Stimulated activated naive B cell treated with anti-CD40 and anti-IgM and Interleukin-4, amounts not matched to agents 10 μg/mL and 1 μg/mL and 100 μg/mL, for 72 hours (primary cell): ENCODE data around the gene CWC27.
A peak's percentile ranks its signal among the peaks of the same experiment; 100 is the strongest.

Source experiments
- ATAC-seq, 2 donors: fragments of 150-1000 bp; cut with Tn5 transposase; replicated peaks; 2 replicates each; pipeline ENCODE4 v1.10.0; 2021; ENCODE audit warnings: moderate library complexity in 1 of 2
- DNase-seq: peaks from one replicate; pipeline ENCODE4 v3.0.0; 2021
- H3K27ac Mint-ChIP-seq: one replicate; pipeline ENCODE4 v1.8.0; 2022; ENCODE audit warnings: mild to moderate bottlenecking, mixed read lengths
- H3K27me3 Mint-ChIP-seq, 2 donors: one replicate each; pipeline ENCODE4 v1.8.0; 2022; ENCODE audit warnings: mixed read lengths in 2 of 2
- H3K36me3 Mint-ChIP-seq, 2 donors: one replicate each; pipeline ENCODE4 v1.8.0; 2022; ENCODE audit warnings: mixed read lengths in 2 of 2, mild to moderate bottlenecking in 1 of 2
- H3K4me1 Mint-ChIP-seq, 2 donors: one replicate each; pipeline ENCODE4 v1.8.0; 2022; ENCODE audit warnings: mixed read lengths in 2 of 2, mild to moderate bottlenecking in 1 of 2
- H3K4me3 Mint-ChIP-seq, 2 donors: one replicate each; pipeline ENCODE4 v1.8.0; 2022; ENCODE audit warnings: mild to moderate bottlenecking in 2 of 2, mixed read lengths in 2 of 2, moderate library complexity in 1 of 2
- H3K9me3 Mint-ChIP-seq, 2 donors: one replicate each; pipeline ENCODE4 v1.8.0; 2022; ENCODE audit warnings: mixed read lengths in 2 of 2, mild to moderate bottlenecking in 1 of 2

Gene CWC27

DNA sequence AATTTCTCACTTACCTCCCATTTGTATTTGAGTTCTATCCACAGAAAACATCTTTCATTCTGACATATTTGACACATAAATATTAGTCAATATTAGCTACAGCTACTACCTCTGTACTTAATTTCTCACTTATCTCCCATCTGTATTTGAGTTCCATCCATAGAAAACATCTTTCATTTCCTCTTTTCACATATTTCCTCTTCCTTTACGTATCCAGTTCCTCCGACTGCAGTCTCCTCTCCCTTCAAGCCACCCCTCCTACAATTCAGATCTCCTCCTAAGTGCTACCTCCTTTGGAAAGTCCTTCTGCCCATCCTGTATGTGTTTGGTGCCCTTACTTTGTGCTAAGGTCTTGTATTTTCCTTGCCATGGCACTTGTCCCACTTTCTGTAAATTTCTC, 1.8 kb upstream of the CWC27 start:
- ATAC-seq (no peak), DNase-seq (no peak)
- Mint-ChIP-seq H3K27me3 (no peaks in the 10 kb centered on the region), H3K4me3 (peak overlapping the region; percentile 49 to 98), H3K4me1 (peaks cover 25 to 52% of the 10 kb centered on the region in 2 donors), H3K9me3 (no peaks in the 10 kb centered on the region), H3K36me3 (peaks cover 11 to 15% of the 10 kb centered on the region in 2 donors), H3K27ac (no peak overlapping the region)

DNA sequence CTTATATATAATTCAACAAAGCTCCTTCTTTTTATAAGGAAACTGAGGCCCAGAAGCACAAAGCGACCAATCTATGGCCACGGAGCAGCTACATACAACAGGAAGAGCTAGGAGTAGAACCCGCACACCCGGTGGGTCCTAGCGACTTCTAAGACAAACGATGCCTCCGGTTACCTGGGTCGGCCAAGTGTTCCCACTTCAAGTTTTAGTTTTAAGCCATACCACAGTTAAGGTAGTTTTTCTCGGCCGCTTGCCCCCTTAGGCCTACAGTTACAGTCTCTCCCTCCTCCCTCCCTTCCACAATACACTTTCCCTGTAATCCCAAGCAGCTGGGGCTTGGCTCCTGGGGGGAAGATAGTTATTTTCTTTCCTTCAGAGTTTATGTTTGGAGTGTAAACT, 772 bp upstream of the CWC27 start:
- Mint-ChIP-seq H3K36me3 (peaks cover 11 to 15% of the 10 kb centered on the region in 2 donors), H3K4me3 (peak overlapping the region; percentile 98), H3K4me1 (peaks cover 25 to 56% of the 10 kb centered on the region in 2 donors), H3K27ac (peak overlapping the region; percentile 99), H3K27me3 (no peaks in the 10 kb centered on the region), H3K9me3 (no peaks in the 10 kb centered on the region)
- DNase-seq (no peak), ATAC-seq (peak; percentile 11 to 19)

DNA sequence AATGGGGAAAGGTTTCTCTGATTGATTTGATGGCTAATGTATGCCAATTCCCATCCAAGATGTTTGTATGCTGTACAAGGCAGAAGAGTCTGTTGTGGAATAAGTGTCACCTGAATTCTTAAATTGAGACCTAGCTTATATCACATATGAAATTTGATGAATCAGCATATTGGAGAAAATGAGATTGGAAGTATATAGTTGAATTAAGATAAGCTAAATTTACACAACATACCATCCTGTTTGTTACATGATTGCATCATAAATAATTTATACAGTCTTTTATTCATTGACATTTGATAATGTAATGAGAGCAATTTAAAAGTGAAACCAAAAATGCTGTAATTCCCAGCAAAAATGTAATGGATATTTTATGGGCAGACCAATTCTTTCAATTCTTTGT, 1.1 kb downstream of the CWC27 start:
- H3K9me3 Mint-ChIP-seq, result no peaks in the 10 kb centered on the region

DNA sequence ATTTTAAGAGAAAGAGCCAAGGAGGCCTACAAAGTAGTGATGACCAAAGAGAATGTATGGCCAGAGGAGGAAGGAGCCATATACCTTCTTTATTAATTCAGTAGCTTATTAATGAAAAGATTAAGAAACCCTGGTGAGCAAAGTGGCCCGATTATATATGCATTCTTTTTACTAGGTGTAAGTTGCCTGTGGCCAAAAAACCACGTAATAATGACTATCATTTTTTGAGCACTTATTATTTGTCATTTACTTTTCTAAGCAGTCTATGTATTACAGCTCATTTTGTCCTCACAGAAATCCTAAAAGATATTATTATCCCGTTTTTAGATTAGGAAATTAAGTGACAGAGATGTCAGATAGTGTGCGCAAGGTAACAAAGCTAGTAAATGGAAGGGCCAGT, 3.0 kb downstream of the CWC27 start:
- H3K9me3 Mint-ChIP-seq, result no peaks in the 10 kb centered on the region

More for the DNA sequence above, 1.1 kb downstream of the CWC27 start:
- no peak overlapping the region for H3K27ac Mint-ChIP-seq
- H3K4me3 Mint-ChIP-seq, result peak overlapping the region; percentile 98
- no peaks in the 10 kb centered on the region for H3K27me3 Mint-ChIP-seq
- H3K36me3 Mint-ChIP-seq, result peaks cover 5 to 11% of the 10 kb centered on the region in 2 donors
- DNase-seq, result no peak
- ATAC-seq, result no peak
- peaks cover 29 to 62% of the 10 kb centered on the region in 2 donors for H3K4me1 Mint-ChIP-seq

DNA sequence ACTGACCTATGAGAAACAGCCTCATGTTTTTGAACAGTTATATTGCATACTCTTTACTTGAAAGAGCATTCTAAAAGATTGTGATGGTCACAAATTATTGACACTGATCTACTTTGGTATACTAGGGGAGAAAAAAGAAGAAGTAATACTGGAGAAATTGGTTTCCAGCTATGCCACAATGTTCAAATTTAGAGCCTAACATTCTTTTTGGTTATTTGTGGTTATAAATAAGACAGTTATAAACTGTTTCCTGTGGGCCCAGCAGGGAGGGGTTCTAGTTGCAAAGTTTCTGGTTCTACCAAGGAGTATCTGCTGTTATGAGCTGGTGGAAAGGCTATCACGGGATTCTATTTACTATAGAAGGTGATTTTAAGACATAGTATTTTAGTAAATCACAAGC, 4.8 kb downstream of the CWC27 start:
- Mint-ChIP-seq H3K27ac (peak overlapping the region; percentile 2), H3K9me3 (no peaks in the 10 kb centered on the region), H3K4me1 (peaks cover 23 to 56% of the 10 kb centered on the region in 2 donors), H3K4me3 (peak overlapping the region; percentile 52 to 63), H3K36me3 (peaks cover 14 to 18% of the 10 kb centered on the region in 2 donors), H3K27me3 (no peaks in the 10 kb centered on the region)
- DNase-seq, result no peak
- ATAC-seq, result peak in 1 of 2 donors; percentile 44

More for the DNA sequence above, 3.0 kb downstream of the CWC27 start:
- ATAC-seq, result no peak
- H3K27me3 Mint-ChIP-seq, result no peaks in the 10 kb centered on the region
- no peak overlapping the region for H3K4me3 Mint-ChIP-seq
- H3K27ac Mint-ChIP-seq, result no peak overlapping the region
- no peak for DNase-seq
- peaks cover 27 to 60% of the 10 kb centered on the region in 2 donors for H3K4me1 Mint-ChIP-seq
- peaks cover 11 to 19% of the 10 kb centered on the region in 2 donors for H3K36me3 Mint-ChIP-seq

DNA sequence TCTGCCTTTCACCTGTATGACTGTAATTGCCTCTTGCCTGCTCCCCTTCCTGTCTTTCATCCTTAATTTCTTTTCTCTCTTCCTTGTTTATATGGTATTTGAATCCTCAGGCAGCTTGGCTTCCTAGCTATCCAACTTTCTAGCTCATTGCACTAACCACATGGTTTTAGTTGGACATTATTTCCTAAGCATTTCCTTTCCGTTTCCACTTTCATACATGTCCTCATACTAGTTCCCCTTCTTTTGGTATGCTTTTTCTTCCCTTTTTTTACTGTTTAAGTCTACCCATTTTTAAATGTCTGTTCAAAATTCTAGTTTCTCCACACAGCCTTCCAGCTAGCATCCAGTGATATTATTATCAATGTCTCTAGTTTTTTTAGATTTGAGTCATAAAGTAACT, 6.6 kb downstream of the CWC27 start:
- Mint-ChIP-seq H3K27me3 (no peaks in the 10 kb centered on the region), H3K4me1 (peaks cover 20 to 40% of the 10 kb centered on the region in 2 donors), H3K9me3 (peaks cover 0 to 2% of the 10 kb centered on the region in 2 donors), H3K36me3 (peaks cover 20 to 29% of the 10 kb centered on the region in 2 donors), H3K27ac (no peak overlapping the region), H3K4me3 (no peak overlapping the region)
- ATAC-seq (no peak), DNase-seq (no peak)

DNA sequence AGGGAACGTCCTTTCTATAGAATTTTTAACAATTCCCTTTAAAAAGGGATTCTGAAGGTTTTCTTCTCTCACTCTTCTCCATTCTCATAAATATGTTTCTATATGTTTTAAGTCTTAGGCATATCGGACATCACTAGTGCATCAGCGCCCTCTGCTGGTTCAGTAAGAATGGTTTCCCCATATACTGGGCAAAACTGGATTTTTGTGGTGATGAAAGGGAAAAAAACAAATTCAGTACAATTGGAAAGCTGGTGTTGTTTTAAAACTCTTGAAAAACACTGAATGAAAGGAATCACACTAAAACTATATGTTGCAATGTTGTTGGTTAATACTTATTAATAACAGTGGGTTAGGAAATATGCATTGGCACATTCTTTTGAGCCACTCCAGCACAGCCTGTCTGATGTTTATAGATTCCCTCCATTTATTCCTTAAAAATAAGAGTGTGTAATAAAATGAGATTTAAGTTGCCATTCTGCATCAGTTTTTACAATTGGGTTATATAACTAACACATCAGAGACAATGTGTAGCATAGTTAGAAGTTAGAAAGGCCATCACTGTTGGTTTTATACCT, 15.8 kb downstream of the CWC27 start:
- H3K4me3 Mint-ChIP-seq, result no peak overlapping the region
- H3K27ac Mint-ChIP-seq, result no peak overlapping the region
- H3K4me1 Mint-ChIP-seq, result peaks cover 0 to 7% of the 10 kb centered on the region in 2 donors
- DNase-seq (peak; percentile 31), ATAC-seq (peak; percentile 78)
- peaks cover 9 to 22% of the 10 kb centered on the region in 2 donors for H3K36me3 Mint-ChIP-seq
- peaks cover 0 to 2% of the 10 kb centered on the region in 2 donors for H3K9me3 Mint-ChIP-seq
- H3K27me3 Mint-ChIP-seq, result no peaks in the 10 kb centered on the region

DNA sequence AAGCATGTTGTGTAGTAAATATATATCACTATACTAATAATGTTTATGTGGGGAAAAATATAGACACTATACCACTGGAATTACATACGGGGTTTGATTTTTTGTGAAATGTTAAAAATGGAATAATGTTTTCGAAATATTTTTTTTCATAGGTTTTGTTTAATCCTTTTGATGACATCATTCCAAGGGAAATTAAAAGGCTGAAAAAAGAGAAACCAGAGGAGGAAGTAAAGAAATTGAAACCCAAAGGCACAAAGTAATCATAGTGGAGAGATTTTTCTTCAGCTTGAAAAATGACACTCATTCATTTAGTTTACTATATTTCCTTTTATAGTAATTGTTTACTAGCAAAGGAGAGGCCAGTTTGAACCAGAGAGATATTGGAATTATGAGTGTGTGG, 17.6 kb downstream of the CWC27 start:
- H3K27ac Mint-ChIP-seq, result no peak overlapping the region
- no peaks in the 10 kb centered on the region for H3K9me3 Mint-ChIP-seq
- peaks cover 7 to 21% of the 10 kb centered on the region in 2 donors for H3K36me3 Mint-ChIP-seq
- no peaks in the 10 kb centered on the region for H3K4me1 Mint-ChIP-seq
- H3K4me3 Mint-ChIP-seq, result no peak overlapping the region
- DNase-seq (no peak), ATAC-seq (no peak)
- H3K27me3 Mint-ChIP-seq, result no peaks in the 10 kb centered on the region

DNA sequence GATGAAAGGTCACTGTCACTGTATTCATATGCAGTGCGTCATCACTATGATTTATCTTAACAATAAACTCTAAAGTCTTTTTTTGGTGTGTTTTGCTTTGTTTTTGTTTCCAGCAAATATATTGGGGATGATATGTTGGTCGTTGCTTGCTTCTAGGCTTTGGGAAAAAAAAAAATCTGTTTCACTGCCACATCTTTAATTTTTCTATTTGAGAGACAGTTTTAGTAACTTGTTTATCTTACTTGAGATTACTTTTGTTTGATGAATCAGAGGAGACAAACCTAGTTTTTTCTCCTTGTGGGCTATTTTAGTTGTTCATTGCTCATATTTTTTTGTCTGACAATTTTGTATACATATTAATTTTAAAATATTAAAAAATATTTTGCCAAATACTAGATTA, 19.4 kb downstream of the CWC27 start:
- Mint-ChIP-seq H3K27me3 (no peaks in the 10 kb centered on the region), H3K9me3 (no peaks in the 10 kb centered on the region), H3K36me3 (peaks cover 11 to 26% of the 10 kb centered on the region in 2 donors), H3K27ac (no peak overlapping the region), H3K4me1 (no peaks in the 10 kb centered on the region), H3K4me3 (no peak overlapping the region)
- DNase-seq, result no peak
- no peak for ATAC-seq

DNA sequence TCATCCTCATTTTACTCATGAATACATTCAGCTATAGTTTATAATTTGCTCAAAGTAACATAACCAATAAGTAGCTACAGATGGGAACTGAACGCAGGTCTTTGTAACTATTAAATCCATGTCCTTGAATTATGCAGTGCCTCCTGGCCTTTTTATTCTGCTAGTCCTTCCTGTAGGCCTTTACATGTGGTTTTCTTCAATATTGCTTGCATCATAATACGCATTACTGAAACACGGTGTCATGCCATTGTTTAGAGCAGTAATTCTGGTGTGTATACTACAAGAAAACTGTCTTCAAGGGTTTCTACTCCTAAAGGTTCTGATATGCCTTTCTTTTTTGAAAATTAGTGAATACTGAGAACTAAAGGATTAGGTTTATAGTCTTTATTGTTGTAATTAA, 20.7 kb downstream of the CWC27 start:
- no peak overlapping the region for H3K27ac Mint-ChIP-seq
- no peaks in the 10 kb centered on the region for H3K4me1 Mint-ChIP-seq
- H3K27me3 Mint-ChIP-seq, result no peaks in the 10 kb centered on the region
- ATAC-seq (no peak), DNase-seq (no peak)
- no peaks in the 10 kb centered on the region for H3K9me3 Mint-ChIP-seq
- H3K36me3 Mint-ChIP-seq, result peaks cover 17 to 31% of the 10 kb centered on the region in 2 donors
- no peak overlapping the region for H3K4me3 Mint-ChIP-seq

DNA sequence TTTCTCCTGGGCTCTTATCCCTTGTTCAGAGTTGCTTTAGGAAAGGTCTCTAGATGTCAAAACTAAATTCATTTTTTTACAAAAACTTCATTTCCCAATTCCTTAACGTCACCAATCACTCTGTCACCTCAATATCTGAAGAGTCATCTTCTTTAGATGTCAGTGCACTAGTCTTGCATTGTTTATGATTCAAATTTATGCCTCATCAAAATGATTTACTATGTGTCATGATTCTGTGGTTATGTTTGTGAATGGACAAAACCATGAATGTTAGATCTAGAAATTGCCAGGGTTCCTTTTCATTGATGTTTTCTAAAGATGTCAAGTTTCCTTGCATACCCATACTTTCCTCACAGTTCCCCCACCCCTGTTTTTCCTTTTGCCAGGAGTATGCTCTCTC, 21.5 kb downstream of the CWC27 start:
- ATAC-seq (no peak), DNase-seq (no peak)
- no peaks in the 10 kb centered on the region for H3K27me3 Mint-ChIP-seq
- H3K4me1 Mint-ChIP-seq, result no peaks in the 10 kb centered on the region
- H3K36me3 Mint-ChIP-seq, result peaks cover 17 to 29% of the 10 kb centered on the region in 2 donors
- H3K9me3 Mint-ChIP-seq, result no peaks in the 10 kb centered on the region
- H3K4me3 Mint-ChIP-seq, result no peak overlapping the region
- no peak overlapping the region for H3K27ac Mint-ChIP-seq

DNA sequence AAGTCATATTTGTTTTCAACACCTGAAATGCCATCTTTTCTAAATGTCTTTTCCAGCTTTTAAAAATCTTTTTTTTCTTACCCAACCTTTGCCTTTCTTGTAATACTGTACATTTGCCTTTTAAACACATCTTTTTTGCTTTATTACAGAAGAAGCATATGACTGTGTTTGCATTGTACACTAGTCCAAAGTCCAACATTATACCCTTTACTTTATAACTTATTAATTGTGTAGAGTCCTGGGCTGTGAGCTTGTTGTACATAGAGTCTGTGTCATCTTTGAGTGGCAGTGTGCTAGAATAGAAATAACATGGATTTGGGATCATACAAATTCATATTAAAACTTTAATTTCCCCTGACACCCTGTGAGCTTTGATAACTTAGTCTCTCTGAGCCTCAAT, 23.7 kb downstream of the CWC27 start:
- H3K36me3 Mint-ChIP-seq, result peaks cover 19 to 30% of the 10 kb centered on the region in 2 donors
- H3K27ac Mint-ChIP-seq, result no peak overlapping the region
- H3K27me3 Mint-ChIP-seq, result no peaks in the 10 kb centered on the region

DNA sequence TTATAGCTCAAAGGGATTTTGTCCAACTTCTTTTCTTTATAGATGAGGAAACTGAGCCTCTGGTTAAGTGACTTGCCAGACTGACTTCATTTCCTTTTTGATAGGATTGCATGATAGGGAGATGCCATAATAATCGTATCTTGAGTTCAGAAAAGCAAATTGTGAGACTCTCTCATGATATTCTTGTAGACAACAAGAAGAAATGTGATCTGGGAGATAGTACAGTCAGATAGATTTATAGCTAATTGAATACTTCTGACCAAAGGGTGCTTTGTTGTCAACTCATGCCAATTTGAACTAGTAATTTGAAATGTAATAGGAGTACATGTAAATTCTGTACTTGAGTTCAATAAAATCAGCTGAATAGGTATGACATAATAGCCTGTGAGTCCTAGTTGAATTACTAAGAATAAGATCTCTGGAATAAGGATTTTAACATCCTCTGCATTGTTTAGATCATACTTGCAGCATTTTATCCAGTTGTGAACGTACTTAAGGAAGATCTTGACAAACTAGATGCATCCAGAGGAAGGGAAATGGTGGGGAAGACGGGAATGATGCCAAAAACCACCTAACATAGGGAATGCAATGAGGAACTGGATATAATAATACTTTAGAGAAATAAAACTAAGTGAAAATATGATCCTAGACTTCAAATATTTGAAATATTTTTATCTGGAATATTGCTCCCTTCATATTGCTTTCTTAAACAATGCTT, 25.5 kb downstream of the CWC27 start:
- Mint-ChIP-seq H3K4me3 (no peak overlapping the region), H3K36me3 (peaks cover 24 to 34% of the 10 kb centered on the region in 2 donors), H3K4me1 (peaks cover 0 to 1% of the 10 kb centered on the region in 2 donors), H3K27ac (no peak overlapping the region), H3K9me3 (no peaks in the 10 kb centered on the region), H3K27me3 (no peaks in the 10 kb centered on the region)
- DNase-seq (no peak), ATAC-seq (no peak)

More for the DNA sequence above, 23.7 kb downstream of the CWC27 start:
- DNase-seq (no peak), ATAC-seq (no peak)
- H3K4me1 Mint-ChIP-seq, result peaks cover 0 to 1% of the 10 kb centered on the region in 2 donors
- no peak overlapping the region for H3K4me3 Mint-ChIP-seq
- H3K9me3 Mint-ChIP-seq, result no peaks in the 10 kb centered on the region

DNA sequence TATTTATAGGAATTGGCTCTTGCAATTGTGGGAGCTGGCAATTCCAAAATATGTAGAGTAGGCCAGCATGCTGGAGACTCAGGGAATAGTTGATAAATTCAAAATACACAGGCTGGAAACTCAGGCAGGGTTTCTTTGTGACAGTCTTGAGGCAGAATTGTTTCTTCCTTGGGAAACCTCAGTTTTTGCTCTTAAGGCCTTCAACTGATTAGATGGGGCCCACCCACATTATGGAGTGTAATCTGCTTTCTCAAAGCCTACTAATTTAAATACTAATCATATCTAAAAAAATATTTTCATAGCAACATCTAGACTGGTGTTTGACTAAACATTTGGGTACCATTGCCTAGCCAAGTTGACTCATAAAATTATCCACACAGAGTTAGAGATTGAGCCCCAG, 27.6 kb downstream of the CWC27 start:
- Mint-ChIP-seq H3K27ac (no peak overlapping the region), H3K36me3 (peaks cover 21 to 25% of the 10 kb centered on the region in 2 donors), H3K4me1 (peaks cover 0 to 1% of the 10 kb centered on the region in 2 donors), H3K4me3 (no peak overlapping the region), H3K27me3 (no peaks in the 10 kb centered on the region), H3K9me3 (no peaks in the 10 kb centered on the region)
- DNase-seq, result no peak
- no peak for ATAC-seq

DNA sequence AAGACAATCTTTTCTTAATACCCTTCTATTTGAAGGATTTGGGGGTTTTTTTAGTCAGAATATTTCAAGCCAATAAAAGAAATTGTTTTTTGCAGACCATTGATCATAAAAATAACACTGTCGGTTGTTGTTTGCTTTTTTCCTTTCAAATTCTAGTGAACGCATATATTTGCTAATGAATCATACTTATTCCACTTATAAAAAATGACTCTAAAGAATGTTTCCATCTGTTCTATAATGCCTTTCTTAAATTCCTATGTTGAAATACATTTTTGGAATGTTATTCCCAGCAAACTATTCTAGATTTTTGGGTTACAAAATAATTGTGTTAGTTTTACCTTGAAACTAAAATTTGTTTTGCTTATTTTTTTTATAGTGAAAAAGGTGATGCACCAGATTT, 32.2 kb downstream of the CWC27 start:
- DNase-seq, result no peak
- H3K27me3 Mint-ChIP-seq, result no peaks in the 10 kb centered on the region
- no peak overlapping the region for H3K27ac Mint-ChIP-seq
- H3K4me3 Mint-ChIP-seq, result no peak overlapping the region
- H3K36me3 Mint-ChIP-seq, result peaks cover 7% of the 10 kb centered on the region in 2 donors
- no peak for ATAC-seq
- no peaks in the 10 kb centered on the region for H3K9me3 Mint-ChIP-seq
- H3K4me1 Mint-ChIP-seq, result peaks cover 0 to 1% of the 10 kb centered on the region in 2 donors
